Anterior cingulate cortex (tissue), 58 donors: ENCODE data around the gene SERPINE1.
"Not testable (repeated sequence)": the region's sequence is repeated elsewhere in the genome, so short reads cannot be mapped to it uniquely, and the experiment has no call there.

Experiments
- DNase-seq, 58 donors: peaks; one replicate each; lab custom pipeline; 2025; lab: John Stamatoyannopoulos, UW

Gene SERPINE1

DNA sequence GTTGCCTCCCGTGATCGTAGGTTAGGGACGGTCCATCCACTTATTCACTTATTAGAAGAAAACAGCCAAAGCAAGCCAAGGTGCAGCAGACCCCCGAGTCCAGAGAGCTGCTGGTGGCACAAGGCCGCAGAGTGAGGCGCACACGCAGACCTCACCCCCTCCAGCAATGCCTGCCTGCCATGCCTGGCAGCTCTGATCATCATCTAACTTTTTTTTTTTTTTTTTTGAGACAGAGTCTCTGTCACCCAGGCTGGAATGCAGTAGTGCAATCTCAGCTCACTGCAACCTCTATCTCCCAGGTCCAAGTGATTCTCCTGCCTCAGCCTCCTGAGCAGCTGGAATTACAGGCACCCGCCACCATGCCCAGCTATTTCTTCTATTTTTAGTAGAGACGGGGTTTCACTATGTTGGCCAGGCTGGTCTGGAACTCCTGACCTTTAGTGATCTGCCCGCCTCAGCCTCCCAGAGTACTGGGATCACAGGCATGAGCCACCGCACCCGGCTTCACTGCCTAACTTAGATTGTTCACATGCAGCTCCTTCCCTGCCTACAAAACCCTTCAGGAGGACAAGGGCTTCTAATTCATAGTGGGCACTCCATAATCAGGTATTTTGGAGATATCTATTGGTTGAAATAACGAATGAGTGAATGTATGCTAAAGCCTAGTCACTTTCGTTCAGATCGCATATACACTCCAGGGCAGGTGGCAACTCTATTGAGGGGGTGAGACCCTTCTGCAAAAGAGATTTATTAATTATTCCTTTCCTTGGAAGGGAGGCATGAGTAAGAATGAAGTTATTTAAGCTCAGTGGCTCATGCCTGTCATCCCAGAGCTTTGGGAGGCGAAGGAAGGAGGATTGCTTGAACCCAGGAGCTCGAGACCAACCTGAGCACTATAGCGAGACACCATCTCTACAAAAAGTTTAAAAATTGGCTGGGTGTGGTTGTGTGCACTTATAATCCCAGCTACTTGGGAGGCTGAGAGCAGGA, 25.8 kb upstream of the SERPINE1 start:
- no peak for DNase-seq

DNA sequence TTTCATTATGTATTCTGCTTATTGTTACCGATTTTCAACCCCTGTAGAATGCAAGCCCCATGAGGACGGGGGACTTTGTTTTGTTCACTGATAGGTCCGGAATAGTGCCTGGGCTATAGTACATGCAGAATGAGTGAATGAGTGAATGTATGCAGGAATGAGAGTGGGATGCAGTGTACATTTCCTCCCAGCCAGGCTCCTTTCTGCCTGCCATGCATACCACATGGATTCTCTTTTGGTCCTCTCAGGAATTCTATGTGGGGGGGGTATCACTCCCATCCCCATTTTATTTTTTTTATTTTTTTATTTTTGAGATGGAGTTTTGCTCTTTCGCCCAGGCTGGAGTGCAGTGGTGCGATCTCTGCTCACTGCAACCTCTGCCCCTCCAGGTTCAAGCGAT, 24.9 kb upstream of the SERPINE1 start:
- no peak for DNase-seq

DNA sequence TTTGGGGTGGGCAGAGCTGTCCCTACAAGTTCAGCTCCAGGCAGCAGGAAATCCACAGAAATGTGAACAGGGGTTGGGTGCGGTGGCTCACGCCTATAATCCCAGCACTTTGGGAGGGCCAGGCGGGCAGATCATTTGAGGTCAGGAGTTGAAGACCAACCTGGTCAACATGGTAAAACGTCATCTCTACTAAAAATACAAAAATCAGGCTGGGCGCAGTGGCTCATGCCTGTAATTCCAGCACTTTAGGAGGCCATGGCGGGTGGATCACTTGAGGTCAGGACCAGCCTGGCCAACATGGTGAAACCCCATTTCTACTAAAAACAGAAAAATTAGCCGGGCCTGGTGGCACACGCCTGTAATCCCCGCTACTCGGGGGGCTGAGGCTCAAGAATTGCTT, 23.2 kb upstream of the SERPINE1 start:
- not testable (repeated sequence) for DNase-seq

DNA sequence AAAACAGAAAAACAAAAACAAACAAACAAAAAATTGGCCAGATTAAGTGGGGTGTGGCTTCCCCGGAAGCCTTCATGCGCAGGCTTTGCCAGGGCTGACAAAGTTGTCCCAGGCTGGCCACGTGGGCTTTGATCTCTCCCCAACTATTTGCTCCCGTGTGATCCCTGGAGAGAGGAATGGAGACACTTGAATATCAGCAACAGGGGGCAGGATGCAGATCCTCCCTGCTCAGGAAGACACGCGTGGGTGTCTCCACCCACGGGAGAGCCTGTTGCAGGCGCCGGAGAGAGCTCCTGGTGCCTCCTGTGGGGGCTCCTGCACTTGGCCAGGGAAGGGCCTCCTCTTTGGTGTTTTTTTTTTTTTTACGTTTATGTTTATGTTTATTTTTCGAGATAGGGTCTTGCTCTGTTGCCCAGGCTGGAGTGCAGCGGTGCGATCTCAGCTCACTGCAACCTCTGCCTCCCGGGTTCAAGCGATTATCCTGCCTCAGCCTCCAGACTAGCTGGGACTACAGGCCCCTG, 22.7 kb upstream of the SERPINE1 start:
- peak in 1 of 58 donors; percentile 12 for DNase-seq

DNA sequence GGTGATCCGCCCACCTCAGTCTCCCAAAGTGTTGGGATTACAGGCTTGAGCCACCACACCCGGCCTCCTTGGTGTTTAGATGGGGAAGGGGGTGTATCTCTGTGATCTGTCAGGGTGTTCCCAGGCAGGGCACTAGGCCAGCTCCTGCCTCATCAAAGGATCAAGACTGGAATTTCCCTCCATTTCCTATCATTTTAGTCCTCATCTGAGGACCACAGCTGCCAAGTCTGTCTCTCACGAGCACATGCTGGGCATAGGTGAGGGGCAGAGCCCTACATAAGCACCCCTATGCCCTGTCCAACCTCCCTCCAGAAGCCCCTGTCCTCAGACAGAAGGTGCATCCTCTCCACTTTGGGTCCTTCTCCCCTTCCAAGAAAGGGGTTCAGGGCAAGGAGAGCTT, 22.1 kb upstream of the SERPINE1 start:
- no peak for DNase-seq

DNA sequence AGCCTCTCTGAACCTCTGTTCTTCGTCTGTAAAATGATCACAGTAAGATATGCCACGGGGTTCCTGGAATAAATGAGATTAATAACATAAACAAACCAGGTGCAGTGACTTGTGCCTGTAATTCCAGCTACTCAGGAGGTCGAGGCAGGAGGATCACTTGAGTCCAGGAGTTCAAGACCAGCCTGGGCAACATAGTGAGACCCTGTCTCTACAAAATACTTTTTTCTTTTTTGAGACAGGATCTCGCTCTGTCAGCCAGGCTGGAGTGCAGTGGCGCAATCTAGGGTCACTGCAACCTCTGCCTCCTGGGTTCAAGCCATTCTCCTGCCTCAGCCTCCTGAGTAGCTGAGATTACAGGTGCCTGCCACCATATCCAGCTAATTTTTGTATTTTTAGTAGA, 21.7 kb upstream of the SERPINE1 start:
- not testable (repeated sequence) for DNase-seq

DNA sequence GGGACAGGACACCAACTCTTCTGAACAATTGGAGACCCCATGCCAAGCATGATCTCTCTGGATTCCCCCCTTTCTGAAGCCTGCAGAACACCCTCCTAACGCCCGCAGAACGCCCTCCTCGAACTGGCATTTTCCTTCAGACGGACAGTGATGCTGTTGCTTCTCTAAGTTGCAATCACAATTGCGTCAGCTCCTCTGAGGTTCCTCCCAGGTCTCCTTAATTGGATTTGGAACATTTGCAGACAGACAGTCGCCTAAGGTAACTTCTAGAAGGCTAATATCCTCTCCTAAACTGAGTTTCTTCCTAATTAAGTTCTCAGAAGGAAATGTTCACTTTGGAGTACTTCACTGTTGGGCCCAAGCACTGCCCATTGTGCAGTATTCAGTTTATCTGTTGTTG, 20.5 kb upstream of the SERPINE1 start:
- no peak for DNase-seq

DNA sequence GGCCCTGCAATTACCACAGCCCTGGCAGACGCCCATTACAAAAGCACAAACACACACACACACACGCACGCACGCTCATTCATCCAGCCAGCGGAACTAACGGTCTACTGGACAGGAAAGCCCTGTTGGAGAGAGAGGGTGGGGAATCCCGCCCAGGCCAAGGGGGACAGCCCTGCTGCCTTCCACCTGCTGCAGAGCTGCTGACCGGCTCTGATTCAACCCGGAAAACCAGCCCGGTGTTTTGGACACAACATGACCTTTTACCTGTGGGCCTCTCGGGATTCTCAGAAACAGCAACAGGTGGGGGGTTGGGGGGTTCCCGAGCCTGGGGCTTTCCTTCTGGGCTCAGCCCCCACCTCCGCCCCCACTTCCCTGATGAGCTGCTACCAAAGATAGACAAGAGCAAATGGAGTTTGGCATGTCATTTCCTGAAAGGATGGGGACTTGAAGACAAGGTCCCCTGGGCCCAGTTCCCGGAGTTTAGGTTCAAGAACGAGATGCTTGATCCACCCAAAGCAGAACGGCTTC, 18.5 kb upstream of the SERPINE1 start:
- DNase-seq, result peak in 30 of 58 donors; percentile 2 to 52 (median 28)

DNA sequence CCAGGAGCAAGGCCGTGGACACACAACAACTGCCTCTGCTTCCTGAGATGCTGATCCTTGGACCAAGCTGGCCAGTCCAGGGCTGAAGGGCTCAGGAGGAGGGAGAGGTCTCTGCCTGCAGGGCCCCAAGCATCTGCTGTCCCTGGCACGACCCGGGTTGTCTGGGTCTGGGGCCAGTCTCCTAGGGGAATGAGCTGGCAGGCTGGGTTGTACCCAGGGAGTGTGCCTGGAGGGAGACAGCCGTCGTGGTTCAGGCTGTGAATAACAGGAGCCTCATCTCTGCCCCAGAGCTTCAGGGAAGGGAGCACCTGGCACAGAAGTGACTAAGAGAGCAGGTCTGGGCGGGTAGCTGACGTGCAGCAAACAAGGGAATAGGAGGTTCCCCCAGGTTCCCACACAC, 17.9 kb upstream of the SERPINE1 start:
- no peak for DNase-seq

DNA sequence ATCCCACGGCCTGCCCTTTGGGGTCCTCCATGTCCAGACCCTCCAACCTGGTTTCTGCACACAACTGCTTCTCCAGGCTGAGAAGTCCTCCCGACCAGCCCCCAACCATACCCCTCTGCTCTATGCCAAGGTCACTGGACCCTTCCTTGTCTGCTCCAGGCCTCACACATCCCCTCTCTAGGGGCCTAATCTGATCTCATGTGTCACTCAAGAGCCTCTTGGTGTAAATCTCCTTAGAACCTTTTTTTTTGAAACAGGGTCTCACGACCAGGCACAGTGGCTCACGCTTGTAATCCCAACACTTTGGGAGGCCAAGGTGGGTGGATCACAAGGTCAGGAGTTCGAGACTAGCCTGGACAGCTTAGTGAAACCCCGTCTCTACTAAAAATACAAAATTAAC, 17.5 kb upstream of the SERPINE1 start:
- no peak for DNase-seq

DNA sequence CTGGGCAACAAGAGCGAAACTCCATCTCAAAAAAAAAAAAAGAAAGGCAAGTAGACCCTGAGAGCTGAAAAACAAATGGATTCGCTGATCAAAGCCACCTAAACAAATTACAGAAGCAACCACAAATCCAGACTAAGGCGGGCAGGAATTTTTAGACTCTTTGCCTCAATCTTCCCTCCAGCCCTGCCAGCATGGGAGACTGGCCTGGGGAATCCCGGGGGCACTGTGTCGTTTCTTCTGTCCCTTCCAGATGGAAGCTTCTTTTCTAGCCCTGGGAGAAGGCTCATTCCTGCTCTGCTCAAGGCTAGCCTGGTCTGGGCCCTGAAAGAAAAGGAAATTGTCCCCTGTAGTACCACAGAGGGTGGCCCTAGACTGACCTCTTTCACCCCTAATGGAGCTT, 15.6 kb upstream of the SERPINE1 start:
- no peak for DNase-seq

DNA sequence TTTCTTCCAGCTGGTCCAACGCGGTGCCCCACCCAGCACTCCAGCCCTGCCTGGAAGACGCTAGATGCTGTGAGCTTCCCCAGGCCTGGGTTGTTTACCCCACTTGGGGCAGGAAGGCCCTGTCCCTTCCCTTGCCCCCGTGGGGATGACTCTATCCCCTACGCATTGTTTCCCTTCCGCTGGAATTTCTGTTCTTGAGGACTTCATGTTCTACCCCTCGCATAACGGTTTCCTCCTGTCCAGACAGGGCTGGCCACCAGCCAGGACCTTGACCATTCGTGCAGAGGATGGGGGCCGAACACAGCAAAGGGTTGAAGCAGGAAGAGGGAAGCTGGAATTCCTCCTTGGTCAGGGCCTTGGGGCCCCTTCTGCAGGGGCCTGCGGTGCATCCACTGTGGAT, 14.7 kb upstream of the SERPINE1 start:
- DNase-seq, result peak in 5 of 58 donors; percentile 3 to 44 (median 12)

DNA sequence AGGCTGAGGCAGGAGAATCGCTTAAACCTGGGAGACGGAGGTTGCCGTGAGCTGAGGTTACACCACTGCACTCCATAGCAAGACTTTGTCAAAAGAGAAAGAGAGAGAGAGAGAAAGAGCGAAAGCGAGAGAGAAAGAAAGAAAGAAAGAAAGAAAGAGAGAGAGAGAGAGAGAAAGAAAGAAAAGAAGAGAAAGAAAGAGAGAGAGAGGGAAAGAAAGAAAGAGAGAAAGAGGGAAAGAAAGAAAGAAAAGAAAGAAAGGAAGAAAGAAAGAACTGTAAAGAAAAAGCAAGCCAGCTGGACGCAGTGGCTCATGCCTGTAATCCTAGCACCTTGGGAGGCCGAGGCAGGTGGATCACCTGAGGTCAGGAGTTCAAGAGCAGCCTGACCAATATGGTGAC, 13.8 kb upstream of the SERPINE1 start:
- not testable (repeated sequence) for DNase-seq

DNA sequence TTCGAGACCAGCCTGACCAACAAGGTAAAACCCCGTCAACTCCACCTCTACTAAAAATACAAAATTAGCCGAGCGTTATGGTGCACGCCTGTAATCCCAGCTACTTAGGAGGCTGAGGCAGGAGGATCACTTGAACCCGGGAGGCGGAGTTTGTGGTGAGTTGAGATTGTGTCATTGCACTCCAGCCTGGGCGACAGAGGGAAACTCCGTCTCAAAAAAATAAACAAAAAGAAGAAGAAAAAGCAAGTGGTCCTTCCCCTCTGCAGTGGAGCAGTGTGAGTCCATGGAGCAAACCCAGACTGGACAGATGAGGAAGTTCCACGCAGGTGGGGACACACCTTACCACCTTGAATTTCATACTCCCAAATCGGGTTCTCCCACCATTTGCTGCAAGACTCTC, 13.1 kb upstream of the SERPINE1 start:
- no peak for DNase-seq

DNA sequence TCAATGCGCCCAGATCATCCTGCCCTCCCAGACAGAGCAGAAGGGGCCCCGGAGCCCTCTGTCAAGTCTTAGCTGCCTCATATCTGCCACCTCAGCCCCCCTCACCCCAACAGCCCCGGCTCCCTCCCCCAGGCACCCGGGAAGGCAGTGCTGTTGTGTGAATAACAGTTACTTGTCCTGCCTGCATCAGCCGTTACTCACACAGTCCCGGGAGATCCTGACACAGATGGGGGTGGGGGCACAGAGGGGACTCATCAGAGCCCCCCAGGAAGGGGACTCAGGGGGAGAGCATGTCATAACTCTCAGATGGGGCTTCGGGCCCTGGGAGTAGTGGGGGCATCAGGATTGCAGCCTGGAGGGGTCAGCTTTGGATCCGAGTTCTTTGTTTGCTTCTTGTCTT, 12.4 kb upstream of the SERPINE1 start:
- no peak for DNase-seq

DNA sequence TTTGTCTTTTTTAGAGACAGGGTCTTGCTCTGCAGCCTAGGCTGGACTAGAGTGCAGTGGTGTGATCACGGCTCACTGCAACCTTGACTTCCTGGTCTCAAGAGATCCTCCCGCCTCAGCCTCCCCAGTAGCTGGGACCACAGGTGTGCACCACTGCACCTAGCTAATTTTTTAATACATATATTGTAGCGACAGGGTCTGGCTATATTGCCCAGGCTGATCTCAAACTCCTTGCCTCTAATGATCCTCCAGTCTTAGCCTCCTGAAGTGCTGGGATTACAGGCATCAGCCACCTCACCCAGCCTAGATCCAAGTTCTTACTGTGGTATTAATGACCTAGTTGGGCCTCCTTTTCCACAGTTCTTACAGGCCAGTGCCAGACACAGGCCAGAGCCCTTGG, 11.7 kb upstream of the SERPINE1 start:
- DNase-seq, result no peak

DNA sequence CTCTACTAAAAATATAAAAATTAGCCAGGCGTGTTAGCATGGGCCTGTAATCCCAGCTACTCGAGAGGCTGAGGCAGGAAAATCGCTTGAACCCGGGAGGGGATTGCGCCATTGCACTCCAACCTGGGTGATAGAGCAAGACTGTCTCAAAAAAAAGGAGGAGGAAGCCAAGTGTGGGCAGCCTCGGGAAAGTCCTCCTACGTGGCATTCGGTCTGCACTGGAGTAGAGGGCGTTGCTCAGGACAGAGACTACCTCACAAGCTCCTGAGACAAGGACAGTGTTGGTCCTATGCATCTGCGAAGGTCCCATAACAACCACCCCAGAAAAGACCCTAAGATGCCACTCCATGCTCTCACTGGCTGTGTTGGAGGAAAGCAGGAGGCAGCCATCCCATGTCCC, 10.0 kb upstream of the SERPINE1 start:
- DNase-seq, result no peak

DNA sequence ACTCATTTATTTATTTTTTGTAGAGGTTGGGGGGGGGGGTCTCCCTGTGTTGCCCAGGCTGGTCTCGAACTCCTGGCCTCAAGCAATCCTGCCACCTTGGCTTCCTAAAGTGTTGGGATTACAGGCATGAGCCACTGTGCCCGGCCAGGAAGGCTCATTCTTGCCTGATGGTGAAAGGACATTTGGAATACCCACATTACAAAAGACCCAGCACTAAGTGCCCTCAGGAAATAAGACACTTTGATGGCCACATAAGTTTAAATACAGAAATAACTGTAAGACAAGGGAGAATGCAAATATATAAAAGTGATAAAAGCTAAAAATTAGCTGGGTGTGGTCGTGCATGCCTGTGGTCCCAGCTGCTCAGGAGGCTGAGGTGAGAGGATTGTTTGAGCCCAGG, 8.0 kb upstream of the SERPINE1 start:
- DNase-seq, result no peak

DNA sequence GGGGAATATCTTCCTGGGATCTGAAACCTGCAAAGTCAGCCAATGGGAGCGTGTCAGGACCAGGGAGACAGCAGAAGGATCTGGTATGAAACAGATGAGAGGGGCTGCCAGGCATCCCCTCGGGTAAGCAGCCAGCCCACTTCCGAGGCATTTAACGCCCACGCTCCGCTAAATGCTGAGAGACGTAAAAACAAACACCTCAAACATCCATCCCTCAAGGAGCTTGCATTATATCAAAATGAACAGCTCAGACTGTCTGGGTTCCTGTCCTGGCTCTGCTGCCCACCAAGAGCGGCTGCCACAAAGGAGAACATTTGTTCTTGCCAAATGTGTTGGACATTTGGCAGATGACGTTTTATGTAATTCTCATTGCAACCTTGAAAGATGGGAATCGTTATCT, 7.0 kb upstream of the SERPINE1 start:
- DNase-seq, result peak in 1 of 58 donors; percentile 15

DNA sequence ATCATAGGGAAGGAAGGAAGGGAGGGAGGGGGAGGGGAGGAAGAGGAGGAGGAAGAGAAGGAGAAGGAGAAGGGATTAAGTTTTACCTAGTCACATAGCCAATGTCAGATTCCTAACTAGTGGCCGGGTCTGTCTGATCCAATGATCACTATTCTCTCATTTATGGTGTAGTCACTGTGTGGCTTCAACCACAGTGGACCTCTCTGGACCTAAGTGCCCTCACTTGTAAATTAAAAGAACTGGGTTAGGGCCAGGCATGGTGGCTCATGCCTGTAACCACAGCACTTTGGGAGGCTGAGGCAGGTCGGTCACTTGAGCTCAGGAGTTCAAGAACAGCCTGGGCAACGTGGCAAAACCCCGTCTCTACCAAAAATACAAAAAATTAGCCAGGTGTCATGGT, 6.6 kb upstream of the SERPINE1 start:
- no peak for DNase-seq

DNA sequence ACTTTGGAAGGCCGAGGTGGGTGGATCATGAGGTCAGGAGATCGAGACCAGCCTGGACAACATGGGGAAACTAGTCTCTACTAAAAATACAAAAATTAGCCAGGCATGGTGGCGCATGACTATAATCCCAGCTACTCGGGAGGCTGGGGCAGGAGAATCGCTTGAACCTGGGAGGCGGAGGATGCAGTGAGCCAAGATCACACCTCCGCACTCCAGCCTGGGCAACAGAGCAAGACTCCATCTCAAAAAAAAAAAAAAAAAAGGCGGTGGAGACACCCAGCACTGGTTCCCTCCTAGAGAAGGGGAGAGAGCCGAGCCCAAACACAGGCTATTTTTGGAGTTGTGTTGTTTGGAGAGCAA, 5.3 kb upstream of the SERPINE1 start:
- DNase-seq, result not testable (repeated sequence)
